Ishikawa (cell line): ENCODE results near the gene SUCLG2.

Experiments
- CEBPB ChIP-seq: IDR thresholded peaks from 2 replicates; pipeline ENCODE4 v1.6.1; 2012
- CREB1 ChIP-seq: IDR thresholded peaks from 2 replicates; pipeline ENCODE4 v1.6.1; 2012; ENCODE audit warnings: low read depth
- EGR1 ChIP-seq: IDR thresholded peaks from 2 replicates; pipeline ENCODE4 v1.6.1; 2012
- EP300 ChIP-seq: IDR thresholded peaks from 2 replicates; pipeline ENCODE4 v1.6.1; 2012; ENCODE audit warnings: borderline replicate concordance
- FOXM1 ChIP-seq: IDR thresholded peaks from 2 replicates; pipeline ENCODE4 v1.6.1; 2012; ENCODE audit warnings: low read depth, borderline replicate concordance
- MAX ChIP-seq: IDR thresholded peaks from 2 replicates; pipeline ENCODE4 v1.6.1; 2012
- NFIC ChIP-seq: IDR thresholded peaks from 2 replicates; pipeline ENCODE4 v1.6.1; 2012
- RAD21 ChIP-seq: IDR thresholded peaks from 2 replicates; pipeline ENCODE4 v1.6.1; 2012; ENCODE audit warnings: low read depth
- REST ChIP-seq: IDR thresholded peaks from 2 replicates; pipeline ENCODE4 v1.6.1; 2012; ENCODE audit warnings: low read depth, mild to moderate bottlenecking
- TAF1 ChIP-seq: IDR thresholded peaks from 2 replicates; pipeline ENCODE4 v1.6.1; 2012; ENCODE audit warnings: low read depth, mild to moderate bottlenecking
- TCF12 ChIP-seq: IDR thresholded peaks from 2 replicates; pipeline ENCODE4 v1.6.1; 2012; ENCODE audit warnings: low read depth
- TEAD4 ChIP-seq: IDR thresholded peaks from 2 replicates; pipeline ENCODE4 v1.6.1; 2012
- USF1 ChIP-seq: IDR thresholded peaks from 2 replicates; pipeline ENCODE4 v1.6.1; 2012
- YY1 ChIP-seq: IDR thresholded peaks from 2 replicates; pipeline ENCODE4 v1.6.1; 2012; ENCODE audit warnings: low read depth
- ZBTB7A ChIP-seq: IDR thresholded peaks from 2 replicates; pipeline ENCODE4 v1.6.1; 2012; ENCODE audit warnings: low read depth

SUCLG2 gene

GRCh38 chr3:67423722-67424121, 230.7 kb downstream of the SUCLG2 start:
- TF ChIP-seq USF1 (no peak), EP300 (no peak), FOXM1 (no peak), TEAD4 (no peak)

- no peak for TF ChIP-seq EP300
- TF ChIP-seq RAD21 = no peak
- TF ChIP-seq TAF1 = no peak
- TF ChIP-seq CREB1 = no peak
- TF ChIP-seq CEBPB = no peak
- no peak for TF ChIP-seq TCF12
Measured at GRCh38 chr3:67421912-67422311, 232.5 kb downstream of the SUCLG2 start.

GRCh38 chr3:67419779-67420178, 234.6 kb downstream of the SUCLG2 start:
- no peak for TF ChIP-seq MAX
- no peak for TF ChIP-seq REST
- TF ChIP-seq TCF12 = no peak
- TF ChIP-seq EGR1 = no peak
- no peak for TF ChIP-seq NFIC
- TF ChIP-seq TEAD4 = no peak
- no peak for TF ChIP-seq EP300
- TF ChIP-seq RAD21 = no peak
- TF ChIP-seq CREB1 = no peak

GRCh38 chr3:67419218-67419529, 235.2 kb downstream of the SUCLG2 start:
- TF ChIP-seq EP300 (no peak), TCF12 (no peak), FOXM1 (no peak), EGR1 (no peak), RAD21 (no peak), USF1 (no peak), YY1 (no peak), ZBTB7A (no peak), REST (no peak), MAX (no peak), CEBPB (no peak), TEAD4 (no peak), NFIC (no peak), CREB1 (no peak), TAF1 (no peak)

GRCh38 chr3:67418426-67419217, 235.8 kb downstream of the SUCLG2 start:
- TF ChIP-seq TAF1 (no peak), YY1 (no peak), EP300 (no peak), EGR1 (no peak), CREB1 (no peak), TCF12 (no peak), RAD21 (no peak), ZBTB7A (no peak), FOXM1 (no peak), MAX (no peak), REST (no peak), USF1 (no peak), NFIC (no peak), TEAD4 (no peak), CEBPB (no peak)
